Measurements from ENCODE around the gene CELA3B.
"Not testable (repeated sequence)": the region's sequence is repeated elsewhere in the genome, so short reads cannot be mapped to it uniquely, and the experiment has no call there.

Gene CELA3B

GRCh38 chr1:21980515-21981220 is 3.8 kb downstream of the CELA3B start:
- not testable (repeated sequence) for DNase-seq

- not testable (repeated sequence) for DNase-seq
Measured at GRCh38 chr1:21981253-21981652, 4.4 kb downstream of the CELA3B start.

- not testable (repeated sequence) for DNase-seq
Measured at GRCh38 chr1:21982122-21982521, 5.3 kb downstream of the CELA3B start.

- DNase-seq: not testable (repeated sequence)
Measured at GRCh38 chr1:21983539-21983938, 6.7 kb downstream of the CELA3B start.

GRCh38 chr1:21985893-21986292 is 9.1 kb downstream of the CELA3B start:
- DNase-seq: not testable (repeated sequence)

GRCh38 chr1:21986386-21986785 is 9.6 kb downstream of the CELA3B start:
- not testable (repeated sequence) for DNase-seq

GRCh38 chr1:21989672-21990393 is 13.0 kb downstream of the CELA3B start:
- not testable (repeated sequence) for DNase-seq

- DNase-seq: not testable (repeated sequence)
Measured at GRCh38 chr1:21992186-21992585, 15.4 kb downstream of the CELA3B start.

- DNase-seq: not testable (repeated sequence)
Measured at GRCh38 chr1:21994716-21995115, 17.9 kb downstream of the CELA3B start.

- not testable (repeated sequence) for DNase-seq
Measured at GRCh38 chr1:21996663-21996970, 19.8 kb downstream of the CELA3B start.

GRCh38 chr1:21997891-21998623 is 21.2 kb downstream of the CELA3B start:
- DNase-seq: not testable (repeated sequence)

- not testable (repeated sequence) for DNase-seq
Measured at GRCh38 chr1:21998624-21999294, 21.9 kb downstream of the CELA3B start.

GRCh38 chr1:21999645-22000044 is 22.8 kb downstream of the CELA3B start:
- not testable (repeated sequence) for DNase-seq

- DNase-seq: no peak
Measured at GRCh38 chr1:22001409-22001808, 24.6 kb downstream of the CELA3B start, which contains the start of gene CELA3A. Gene CELA3A (plus strand): TSS chr1:22001657. CDS start chr1:22001675, 18 bp downstream.

- not testable (repeated sequence) for DNase-seq
Measured at GRCh38 chr1:22002461-22002860, 25.6 kb downstream of the CELA3B start.

- DNase-seq: not testable (repeated sequence)
Measured at GRCh38 chr1:22002875-22003274, 26.1 kb downstream of the CELA3B start.

GRCh38 chr1:22003959-22004358 is 27.1 kb downstream of the CELA3B start:
- DNase-seq: not testable (repeated sequence)

GRCh38 chr1:22005261-22006149 is 28.7 kb downstream of the CELA3B start:
- DNase-seq: not testable (repeated sequence)

GRCh38 chr1:22006736-22007135 is 29.9 kb downstream of the CELA3B start:
- not testable (repeated sequence) for DNase-seq

GRCh38 chr1:22007262-22007661 is 30.4 kb downstream of the CELA3B start:
- DNase-seq: not testable (repeated sequence)

- not testable (repeated sequence) for DNase-seq
Measured at GRCh38 chr1:22009566-22009965, 32.7 kb downstream of the CELA3B start.

GRCh38 chr1:22012752-22013151 is 35.9 kb downstream of the CELA3B start:
- DNase-seq: not testable (repeated sequence)
